ENCODE results near the gene SPTSSB. TPM values are rescaled to one million over a fixed set of nuclear protein-coding genes. Genes with fewer than 3 reads are reported as not detected.

Gene SPTSSB
- total RNA-seq, 4 donors from 2014 or later, result 0.41 to 0.48 TPM; not detected in 2

DNA sequence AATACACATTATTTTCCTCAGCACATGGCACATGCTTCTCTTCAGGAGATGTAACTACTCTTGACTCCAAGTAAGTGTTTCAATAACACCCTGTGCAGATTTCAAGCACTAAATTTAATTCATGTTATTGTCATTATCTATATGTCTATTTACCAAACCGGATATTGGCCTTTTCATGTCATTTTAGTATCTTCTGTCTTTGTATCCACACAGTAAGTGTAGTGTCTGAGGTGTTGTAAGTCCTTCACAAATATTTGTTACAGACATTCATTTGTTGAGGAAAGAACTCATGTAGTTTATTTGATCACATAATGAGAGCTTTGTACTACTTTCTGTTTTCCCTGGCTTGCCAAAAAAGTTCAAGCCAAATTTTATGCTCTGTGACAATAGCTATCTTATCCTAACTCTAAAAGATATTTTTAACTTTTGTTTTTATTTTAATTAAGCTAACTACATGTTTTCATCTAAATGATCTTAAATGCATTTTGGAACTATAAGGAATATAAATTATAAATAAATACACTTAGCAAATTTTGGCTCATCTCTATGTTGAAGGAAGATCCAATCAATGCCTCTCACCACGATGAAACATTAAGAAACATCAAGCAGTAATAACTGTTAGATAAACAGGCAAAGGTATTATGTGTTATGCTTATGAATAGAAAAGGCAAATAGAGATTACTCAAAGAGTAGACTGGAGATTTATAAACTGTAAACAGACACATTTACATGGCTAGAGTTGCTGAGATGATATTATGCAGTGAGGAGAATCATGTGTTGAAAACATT, 48.3 kb downstream of the SPTSSB start:
- Histone ChIP-seq H3K4me1 (no peaks in the 10 kb centered on the region), H3K36me3 (no peaks in the 10 kb centered on the region), H3K9me3 (peaks cover 0 to 8% of the 10 kb centered on the region in 2 donors), H3K27me3 (no peaks in the 10 kb centered on the region), H3K4me3 (no peak overlapping the region), H3K27ac (no peak overlapping the region)
- TF ChIP-seq POLR2A (IDR thresholded peaks at IDR 0.05) (no peak), EP300 (IDR thresholded peaks at IDR 0.05; ENCODE audit: low read depth) (no peak), POLR2AphosphoS5 (IDR thresholded peaks at IDR 0.05) (no peak)
- TF ChIP-seq, protein P1, sequence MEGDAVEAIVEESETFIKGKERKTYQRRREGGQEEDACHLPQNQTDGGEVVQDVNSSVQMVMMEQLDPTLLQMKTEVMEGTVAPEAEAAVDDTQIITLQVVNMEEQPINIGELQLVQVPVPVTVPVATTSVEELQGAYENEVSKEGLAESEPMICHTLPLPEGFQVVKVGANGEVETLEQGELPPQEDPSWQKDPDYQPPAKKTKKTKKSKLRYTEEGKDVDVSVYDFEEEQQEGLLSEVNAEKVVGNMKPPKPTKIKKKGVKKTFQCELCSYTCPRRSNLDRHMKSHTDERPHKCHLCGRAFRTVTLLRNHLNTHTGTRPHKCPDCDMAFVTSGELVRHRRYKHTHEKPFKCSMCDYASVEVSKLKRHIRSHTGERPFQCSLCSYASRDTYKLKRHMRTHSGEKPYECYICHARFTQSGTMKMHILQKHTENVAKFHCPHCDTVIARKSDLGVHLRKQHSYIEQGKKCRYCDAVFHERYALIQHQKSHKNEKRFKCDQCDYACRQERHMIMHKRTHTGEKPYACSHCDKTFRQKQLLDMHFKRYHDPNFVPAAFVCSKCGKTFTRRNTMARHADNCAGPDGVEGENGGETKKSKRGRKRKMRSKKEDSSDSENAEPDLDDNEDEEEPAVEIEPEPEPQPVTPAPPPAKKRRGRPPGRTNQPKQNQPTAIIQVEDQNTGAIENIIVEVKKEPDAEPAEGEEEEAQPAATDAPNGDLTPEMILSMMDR (IDR thresholded peaks at IDR 0.05), result no peak
- WGBS, 2 donors (ENCODE audit: low coverage in 1 of 2), result 53 to 54% methylated on average over 2 of the region's 2 CpGs
- in situ Hi-C loops (cut with MboI; ENCODE audit: low pct_ligation_motif_present in 1 of 4, low pct_unique_long_range_greater_than_20kb in 1 of 4, low sequenced_read_pairs in 3 of 4) (no loop called here), intact Hi-C loops (cut with DNase I; ENCODE audit: low total_unique reads) (no loop called here)
- no peak for DNase-seq

DNA sequence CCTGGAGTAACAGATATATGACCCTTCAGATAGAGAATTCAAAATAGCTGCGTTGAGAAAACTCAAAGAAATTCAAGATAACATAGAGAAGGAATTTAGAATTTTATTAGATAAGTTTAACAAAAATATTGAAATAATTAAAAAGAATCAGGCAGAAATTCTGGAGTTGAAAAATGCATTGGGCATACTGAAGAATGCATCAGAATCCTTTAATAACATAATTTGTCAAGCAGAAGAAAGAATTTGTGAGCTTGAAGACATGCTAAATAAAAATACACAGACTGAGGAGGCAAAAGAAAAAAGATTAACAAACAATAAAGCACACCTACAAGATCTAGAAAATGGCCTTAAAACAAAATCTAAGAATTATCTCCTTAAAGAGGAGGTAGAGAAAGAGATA, 50.5 kb downstream of the SPTSSB start:
- peaks cover 0 to 10% (median 0%) of the 10 kb centered on the region in 4 donors for H3K4me1 ChIP-seq
- no peak overlapping the region for H3K27ac ChIP-seq
- no peak overlapping the region for H3K4me3 ChIP-seq
- no peak for DNase-seq
- no peaks in the 10 kb centered on the region for H3K27me3 ChIP-seq
- TF ChIP-seq POLR2A (IDR thresholded peaks at IDR 0.05), result no peak
- TF ChIP-seq, protein P1 (IDR thresholded peaks at IDR 0.05), result no peak
- TF ChIP-seq POLR2AphosphoS5 (IDR thresholded peaks at IDR 0.05), result no peak
- TF ChIP-seq EP300 (IDR thresholded peaks at IDR 0.05; ENCODE audit: low read depth), result no peak
- peaks cover 0 to 8% of the 10 kb centered on the region in 2 donors for H3K9me3 ChIP-seq
- H3K36me3 ChIP-seq, result no peaks in the 10 kb centered on the region
- WGBS, 2 donors (ENCODE audit: low coverage in 1 of 2), result 98 to 100% methylated on average over 1 of the region's 1 CpG
- in situ Hi-C loops (cut with MboI; ENCODE audit: low pct_ligation_motif_present in 1 of 4, low pct_unique_long_range_greater_than_20kb in 1 of 4, low sequenced_read_pairs in 3 of 4), result no loop called here
- intact Hi-C loops (cut with DNase I; ENCODE audit: low total_unique reads), result no loop called here

DNA sequence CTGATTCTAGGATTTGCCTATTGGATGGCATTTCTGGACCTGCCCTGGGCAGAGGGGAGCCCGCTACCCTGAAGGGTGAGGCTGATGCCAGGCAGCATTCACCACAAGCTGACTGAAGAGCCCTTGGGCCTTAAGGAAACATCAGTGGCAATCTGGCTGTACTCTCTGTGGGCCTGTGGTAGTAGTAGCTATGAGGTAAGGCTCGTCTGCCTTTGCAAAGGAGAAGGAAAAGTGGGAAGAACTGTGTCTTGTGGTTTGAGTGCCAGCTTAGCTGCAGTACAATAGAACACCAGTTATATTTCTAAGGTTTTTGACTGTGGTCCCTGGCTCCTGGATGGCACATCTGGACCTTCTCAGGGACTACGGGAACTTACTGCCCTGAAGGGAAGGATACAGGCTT, 51.5 kb downstream of the SPTSSB start:
- peaks cover 0 to 8% of the 10 kb centered on the region in 2 donors for H3K9me3 ChIP-seq
- DNase-seq, result no peak
- H3K4me3 ChIP-seq, result no peak overlapping the region
- 75% methylated on average over 3 of the region's 3 CpGs; no CpG with 5 or more reads in 1 of the 2 donors for WGBS, 2 donors (ENCODE audit: low coverage in 1 of 2)
- H3K4me1 ChIP-seq, result peaks cover 0 to 10% (median 0%) of the 10 kb centered on the region in 4 donors
- no peaks in the 10 kb centered on the region for H3K27me3 ChIP-seq
- H3K36me3 ChIP-seq, result no peaks in the 10 kb centered on the region
- no peak overlapping the region for H3K27ac ChIP-seq
- intact Hi-C loops (cut with DNase I; ENCODE audit: low total_unique reads) (no loop called here), in situ Hi-C loops (cut with MboI; ENCODE audit: low pct_ligation_motif_present in 1 of 4, low pct_unique_long_range_greater_than_20kb in 1 of 4, low sequenced_read_pairs in 3 of 4) (no loop called here)
- TF ChIP-seq, protein P1 (IDR thresholded peaks at IDR 0.05), result no peak
- TF ChIP-seq POLR2AphosphoS5 (IDR thresholded peaks at IDR 0.05), result no peak
- no peak for TF ChIP-seq POLR2A (IDR thresholded peaks at IDR 0.05)
- no peak for TF ChIP-seq EP300 (IDR thresholded peaks at IDR 0.05; ENCODE audit: low read depth)

DNA sequence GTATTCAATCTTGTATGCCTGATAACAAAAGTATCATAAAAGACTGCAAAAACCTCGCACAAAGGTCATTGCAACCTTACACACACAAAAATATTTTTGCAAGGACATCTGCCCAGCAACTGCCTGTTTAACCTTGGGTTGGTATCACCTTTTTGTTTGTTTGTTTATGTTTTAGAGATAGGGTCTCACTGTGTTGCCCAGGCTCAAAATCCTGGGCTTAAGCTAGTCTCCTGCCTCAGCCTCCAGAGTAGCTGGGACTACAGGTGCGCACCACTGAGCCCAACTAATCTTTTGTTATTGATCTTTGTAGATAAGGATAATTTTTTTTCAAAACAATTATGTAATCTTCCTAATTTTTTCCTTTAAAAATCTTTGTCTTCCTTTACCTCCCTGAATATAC, 54.2 kb downstream of the SPTSSB start:
- H3K36me3 ChIP-seq, result no peaks in the 10 kb centered on the region
- no peak overlapping the region for H3K4me3 ChIP-seq
- DNase-seq, result no peak
- H3K9me3 ChIP-seq, result peaks cover 0 to 8% of the 10 kb centered on the region in 2 donors
- 69 to 83% methylated on average over 2 of the region's 2 CpGs for WGBS, 2 donors (ENCODE audit: low coverage in 1 of 2)
- no peak overlapping the region for H3K27ac ChIP-seq
- no peaks in the 10 kb centered on the region for H3K27me3 ChIP-seq
- in situ Hi-C loops (cut with MboI; ENCODE audit: low pct_ligation_motif_present in 1 of 4, low pct_unique_long_range_greater_than_20kb in 1 of 4, low sequenced_read_pairs in 3 of 4), result no loop called here
- peaks cover 0 to 10% (median 0%) of the 10 kb centered on the region in 4 donors for H3K4me1 ChIP-seq
- no peak for TF ChIP-seq POLR2A (IDR thresholded peaks at IDR 0.05)
- TF ChIP-seq POLR2AphosphoS5 (IDR thresholded peaks at IDR 0.05), result no peak
- TF ChIP-seq EP300 (IDR thresholded peaks at IDR 0.05; ENCODE audit: low read depth), result no peak
- TF ChIP-seq, protein P1 (IDR thresholded peaks at IDR 0.05), result no peak
- intact Hi-C loops (cut with DNase I; ENCODE audit: low total_unique reads), result no loop called here

All from transverse colon (tissue), 4 donors.